ENCODE results near the gene HEXIM1.
"Not testable (repeated sequence)": the region's sequence is repeated elsewhere in the genome, so short reads cannot be mapped to it uniquely, and the experiment has no call there.

Gene HEXIM1

GRCh38 chr17:45114117-45114932 is 34.0 kb upstream of the HEXIM1 start:
- no peak for DNase-seq

DNA sequence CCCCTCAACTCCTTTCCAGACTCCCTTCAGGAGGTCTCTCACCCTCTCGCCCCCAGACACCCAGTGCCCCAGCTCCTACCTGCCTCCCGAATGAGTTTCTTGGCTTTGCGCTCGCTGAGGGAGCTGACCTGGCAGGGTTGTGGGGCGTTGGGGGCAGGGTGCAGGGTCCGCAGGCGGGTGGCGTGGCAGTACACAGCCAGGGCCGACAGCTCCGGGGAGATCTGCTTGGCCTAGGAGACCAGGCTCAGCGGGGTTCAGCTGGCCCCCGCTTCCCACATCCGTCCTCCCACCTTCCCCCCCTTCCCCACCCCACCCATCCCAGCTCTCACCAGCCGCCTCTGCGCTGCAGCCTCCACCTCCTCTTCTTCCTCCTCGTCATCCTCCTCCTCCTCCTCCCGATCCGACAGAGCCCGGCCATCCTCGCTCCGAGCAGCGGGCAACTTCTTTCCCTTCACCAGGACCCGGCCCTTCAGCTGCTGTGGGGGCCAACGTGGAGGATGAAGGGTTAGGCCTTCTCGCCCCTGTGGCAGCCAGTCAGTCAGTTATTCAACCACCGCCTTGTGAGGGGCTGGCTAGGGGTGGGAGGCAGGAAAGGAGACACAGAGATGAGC is 33.2 kb upstream of the HEXIM1 start:
- no peak for DNase-seq

DNA sequence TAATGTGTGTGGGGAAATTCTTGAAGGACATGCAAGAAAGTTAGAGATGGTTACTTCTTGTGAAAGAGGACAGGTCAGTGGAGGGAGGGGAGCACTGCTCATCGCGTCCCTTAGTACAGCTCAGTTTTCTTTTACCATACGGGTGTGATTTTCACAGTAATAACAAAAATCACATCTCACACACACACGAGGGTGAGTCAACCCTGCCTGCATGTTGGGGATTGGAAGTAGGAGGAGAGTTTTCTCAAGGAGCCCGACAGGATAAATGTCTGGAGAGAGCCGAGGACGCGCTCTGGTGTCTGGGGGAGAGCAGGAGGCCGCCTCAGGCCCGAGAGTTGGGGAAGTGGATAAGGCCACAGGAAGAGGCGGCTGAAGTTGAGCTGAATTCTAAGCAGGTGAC is 32.4 kb upstream of the HEXIM1 start:
- no peak for DNase-seq

DNA sequence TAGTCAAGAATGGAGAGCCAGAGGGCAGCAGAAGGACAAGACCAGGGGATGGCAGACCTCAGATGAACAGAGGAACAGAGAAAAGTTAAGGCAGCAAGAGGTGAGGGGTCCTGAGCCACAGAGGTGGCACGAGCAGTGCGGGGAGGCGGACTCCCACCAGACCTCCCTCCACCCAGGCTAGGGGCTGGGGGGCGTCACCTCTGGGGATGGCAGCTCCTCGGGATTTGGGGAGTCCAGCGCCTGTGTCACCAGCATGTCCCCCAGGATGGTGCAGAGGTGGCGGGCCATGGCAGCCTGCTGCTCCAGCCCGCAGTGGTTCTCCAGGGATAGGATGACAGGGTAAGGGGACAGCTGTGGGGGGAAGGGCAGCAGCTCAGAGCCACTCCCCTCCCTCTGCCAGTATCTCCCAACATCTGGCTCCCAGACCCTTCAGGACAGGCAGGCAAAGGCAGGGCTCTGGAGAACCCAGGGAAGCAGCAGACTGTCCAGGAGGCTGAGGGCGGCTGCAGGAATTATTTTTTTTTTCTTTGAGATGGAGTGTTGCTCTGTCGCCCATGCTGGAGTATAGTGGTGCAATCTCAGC is 31.8 kb upstream of the HEXIM1 start:
- DNase-seq: no peak

- DNase-seq: no peak
Observed at GRCh38 chr17:45117334-45117733, 30.9 kb upstream of the HEXIM1 start.

DNA sequence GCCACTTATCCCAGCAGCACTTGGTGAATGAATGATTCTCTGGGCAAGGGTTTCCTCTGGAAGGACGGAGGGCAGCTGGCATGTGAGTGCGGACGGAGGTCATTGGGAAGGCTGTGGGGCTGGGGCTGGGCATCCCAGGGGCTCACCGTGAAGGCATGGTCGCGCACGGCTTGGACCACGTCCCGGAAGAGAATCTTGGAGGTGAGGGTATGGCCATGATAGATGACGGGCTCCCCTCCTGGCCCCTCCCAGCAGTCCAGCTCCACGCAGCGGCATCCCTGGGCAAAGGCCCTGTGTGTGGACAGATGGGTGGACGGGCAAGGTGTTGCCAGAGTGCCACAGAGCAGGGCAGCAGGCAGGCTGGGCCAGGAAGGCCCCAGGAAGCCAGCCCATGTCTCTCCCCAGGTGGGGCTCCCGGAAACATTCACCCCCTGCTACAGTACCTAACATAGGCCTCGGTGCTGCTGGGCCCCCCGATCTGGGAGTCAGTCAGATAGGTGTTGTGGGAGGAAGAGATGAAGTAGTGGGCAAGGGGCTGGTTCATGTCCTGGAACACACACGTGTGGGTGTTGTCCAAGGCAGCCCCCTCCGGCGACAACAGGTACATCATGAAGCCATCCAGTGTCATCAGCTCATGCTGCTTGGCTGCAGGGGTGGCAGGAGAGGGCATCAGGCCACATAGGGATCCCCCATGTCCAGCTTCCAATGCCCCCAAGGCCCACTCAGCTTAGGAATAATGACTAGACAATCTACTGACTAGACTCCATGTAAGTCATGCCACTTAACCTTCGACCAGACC is 30.2 kb upstream of the HEXIM1 start:
- no peak for DNase-seq

- DNase-seq: no peak
Observed at GRCh38 chr17:45118691-45119090, 29.6 kb upstream of the HEXIM1 start.

DNA sequence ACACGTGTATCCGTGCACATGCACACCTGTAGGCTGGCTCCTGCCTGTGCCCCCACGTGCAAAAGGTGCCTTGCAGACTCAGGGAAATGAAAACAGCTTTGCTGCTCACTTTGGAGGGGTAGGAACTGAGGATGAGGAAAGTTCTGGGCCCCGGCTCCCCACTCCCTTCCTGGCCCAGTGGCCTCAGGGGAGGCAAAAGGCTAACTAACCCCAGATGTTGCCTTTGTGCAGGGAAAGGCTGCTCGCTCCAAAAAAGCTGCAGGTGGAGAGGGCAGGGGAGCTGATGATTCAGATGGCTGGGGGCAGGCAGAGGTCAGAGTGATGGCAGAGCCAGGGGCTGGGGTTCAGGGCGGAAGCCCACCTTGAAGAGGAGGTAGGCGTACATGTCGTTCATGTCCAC is 28.3 kb upstream of the HEXIM1 start:
- DNase-seq: no peak

- no peak for DNase-seq
Observed at GRCh38 chr17:45120558-45120957, 27.7 kb upstream of the HEXIM1 start.

GRCh38 chr17:45121055-45121454 is 27.2 kb upstream of the HEXIM1 start:
- no peak for DNase-seq

DNA sequence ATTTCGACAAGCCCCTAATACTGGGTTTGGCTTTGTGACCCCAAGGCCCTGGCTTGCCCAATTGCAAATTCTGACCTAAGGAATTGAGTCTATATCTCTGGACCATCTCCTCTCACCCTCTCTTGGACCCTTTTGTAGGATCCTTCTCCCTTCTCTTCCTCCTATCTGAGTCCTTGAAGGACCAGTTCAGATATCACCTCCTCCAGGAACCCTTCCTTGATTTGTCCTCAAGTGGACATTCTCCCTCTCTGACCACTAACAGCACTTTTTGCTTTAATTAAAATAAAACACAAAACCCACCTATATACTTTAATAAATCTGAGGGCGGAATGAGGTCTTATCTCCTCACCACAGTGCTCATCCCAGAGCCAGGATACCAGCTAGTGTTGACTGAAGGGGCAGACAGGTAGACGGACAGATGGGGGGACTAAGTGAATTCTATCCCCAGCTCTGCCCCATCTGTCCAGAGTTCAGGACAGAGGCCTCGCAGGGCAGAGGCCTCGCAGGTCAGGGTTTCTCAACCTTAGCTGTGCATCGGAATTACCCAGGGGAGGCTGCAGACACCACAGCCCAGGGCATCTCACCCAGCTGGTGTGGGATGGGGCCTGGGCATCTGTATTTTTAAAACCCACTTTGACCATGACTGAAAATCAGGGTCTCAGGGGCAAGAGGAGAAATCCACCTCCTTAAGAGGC is 25.1 kb upstream of the HEXIM1 start:
- DNase-seq: no peak

GRCh38 chr17:45123930-45124796 is 24.1 kb upstream of the HEXIM1 start:
- DNase-seq: no peak

GRCh38 chr17:45124797-45125122 is 23.5 kb upstream of the HEXIM1 start:
- DNase-seq: not testable (repeated sequence)

DNA sequence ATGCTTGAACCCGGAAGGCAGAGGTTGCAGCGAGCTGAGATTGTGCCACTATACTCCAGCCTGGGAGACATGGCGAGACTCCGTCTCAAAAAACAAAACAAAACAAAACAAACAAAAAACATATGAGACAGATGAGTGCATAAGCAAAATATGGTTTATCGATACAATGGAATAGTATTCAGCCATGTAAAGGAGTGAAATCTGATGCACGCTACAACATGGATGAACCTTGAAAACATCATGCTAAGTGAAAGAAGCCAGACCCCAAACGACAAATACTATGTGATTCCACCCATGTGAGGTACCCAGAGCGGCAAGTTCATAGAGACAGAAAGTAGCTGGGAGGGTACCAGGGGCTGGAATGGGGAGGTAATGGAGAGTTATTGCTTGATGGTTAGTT is 22.8 kb upstream of the HEXIM1 start:
- no peak for DNase-seq

GRCh38 chr17:45127207-45127547 is 21.1 kb upstream of the HEXIM1 start:
- DNase-seq: no peak

GRCh38 chr17:45127548-45128300 is 20.6 kb upstream of the HEXIM1 start:
- no peak for DNase-seq

DNA sequence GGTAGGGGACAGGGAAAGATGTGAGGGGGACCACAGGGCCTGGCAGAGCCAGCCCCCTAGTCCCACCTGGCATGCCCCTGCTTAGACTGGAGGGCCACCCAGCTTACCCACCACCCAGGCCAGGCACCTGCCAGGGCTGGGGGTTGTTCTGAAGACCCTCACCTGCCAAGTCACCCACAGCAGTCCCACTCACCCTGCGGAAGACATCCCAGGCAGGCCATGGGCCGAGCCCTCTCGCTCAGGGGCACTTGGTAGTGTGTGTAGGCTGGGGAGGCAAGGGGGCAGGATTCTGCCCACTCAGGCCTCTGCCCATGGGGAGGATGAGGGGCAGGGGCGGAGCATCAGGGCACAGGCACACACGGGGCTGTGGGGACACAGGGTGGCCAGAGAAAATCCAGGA is 19.9 kb upstream of the HEXIM1 start:
- no peak for DNase-seq

GRCh38 chr17:45128989-45129388 is 19.3 kb upstream of the HEXIM1 start:
- no peak for DNase-seq

DNA sequence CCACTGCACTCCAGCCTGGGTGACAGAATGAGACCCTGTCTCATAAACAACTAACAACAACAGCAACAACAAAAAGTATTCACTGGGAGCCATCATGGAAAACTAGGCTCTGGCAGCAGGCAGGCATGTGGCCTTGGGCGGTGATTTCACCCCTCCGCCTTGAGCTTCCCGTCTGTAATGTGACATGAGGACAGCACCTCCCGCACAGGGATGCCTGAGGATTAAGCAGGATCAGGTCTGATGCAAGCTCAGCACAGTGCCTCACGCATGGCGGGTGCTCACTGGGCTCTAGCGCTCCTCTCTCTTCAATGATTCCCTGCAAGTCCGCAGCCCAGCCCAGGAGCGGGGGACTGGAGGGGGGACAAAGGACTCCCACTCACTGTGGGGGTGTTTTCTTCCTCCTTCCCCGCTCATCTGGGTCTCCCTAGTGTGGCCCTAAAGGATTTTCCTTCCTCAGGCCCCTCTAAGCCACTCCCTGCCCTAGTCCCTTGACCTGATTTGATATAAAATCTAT is 18.8 kb upstream of the HEXIM1 start:
- no peak for DNase-seq

DNA sequence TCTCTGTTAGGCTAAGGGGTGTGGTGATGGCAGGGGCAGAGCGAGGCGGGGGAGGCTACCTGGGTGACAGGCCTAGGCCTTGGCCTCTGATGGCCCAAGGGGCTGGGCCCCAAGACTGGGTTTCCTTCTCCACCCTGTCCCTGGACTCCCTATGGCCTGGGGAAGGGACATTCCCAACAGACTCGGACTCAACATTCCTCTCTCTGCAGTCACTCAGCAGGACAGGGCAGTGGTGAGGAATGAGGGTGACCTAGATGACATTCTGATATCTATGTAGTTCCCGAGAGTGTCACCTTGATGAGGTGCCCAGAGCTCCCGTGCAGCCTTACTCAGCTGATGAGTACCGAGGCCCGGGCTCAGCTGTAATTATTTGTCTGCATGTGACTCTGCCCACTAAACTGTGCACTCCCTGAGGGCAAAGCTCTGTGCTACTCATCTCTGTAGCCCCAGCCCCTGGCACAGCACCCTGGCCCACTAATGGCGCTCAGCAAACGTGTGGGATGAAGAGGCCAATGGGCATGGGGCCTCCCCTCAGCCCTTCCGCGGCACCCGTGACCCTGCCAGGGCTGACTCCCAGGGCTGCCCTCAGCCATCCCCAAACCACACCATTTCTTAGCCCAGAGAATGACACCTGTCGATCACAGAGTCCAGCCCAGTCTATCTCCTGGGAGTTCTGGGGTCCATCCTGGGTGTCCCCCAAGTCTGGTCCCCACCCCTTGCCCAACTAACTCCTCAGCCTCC is 18.2 kb upstream of the HEXIM1 start:
- no peak for DNase-seq

All from NCI-H2107 (cell line).